NCI-H345 treated with DMSO at 0.1 percent for 48 hours (cell line): Measurements from ENCODE around the gene PDE3A.

Experiments
- DNase-seq: peaks from one replicate; lab custom pipeline; 2025; ENCODE audit not compliant: unreplicated experiment; lab: John Stamatoyannopoulos, UW

Gene PDE3A

DNA sequence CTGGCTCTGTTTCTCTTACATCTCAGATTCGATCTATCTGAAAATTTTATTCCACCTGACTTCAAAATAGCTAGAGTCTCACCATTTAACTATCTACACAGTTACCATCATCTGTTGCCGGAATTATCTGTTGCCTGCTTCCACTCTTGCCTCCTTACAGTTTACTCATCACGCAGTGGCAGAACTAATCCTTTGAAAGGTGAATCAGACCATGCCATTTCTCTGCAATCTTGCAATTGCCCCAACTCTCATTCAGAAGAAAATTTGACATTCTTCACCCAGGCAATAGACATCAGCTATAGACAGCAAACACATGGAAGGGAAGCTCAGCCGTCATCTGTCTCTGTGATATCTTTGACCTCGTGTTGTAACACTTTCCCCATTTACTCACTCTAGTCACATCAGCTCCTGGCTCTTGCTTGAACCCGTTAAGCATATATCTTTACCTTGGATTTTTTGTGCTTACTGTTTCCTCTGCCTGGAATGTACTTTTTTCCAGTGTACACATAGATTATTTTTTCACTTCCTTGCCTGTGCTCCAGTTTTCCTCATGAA lies 85.5 kb downstream of the PDE3A start:
- no peak for DNase-seq

DNA sequence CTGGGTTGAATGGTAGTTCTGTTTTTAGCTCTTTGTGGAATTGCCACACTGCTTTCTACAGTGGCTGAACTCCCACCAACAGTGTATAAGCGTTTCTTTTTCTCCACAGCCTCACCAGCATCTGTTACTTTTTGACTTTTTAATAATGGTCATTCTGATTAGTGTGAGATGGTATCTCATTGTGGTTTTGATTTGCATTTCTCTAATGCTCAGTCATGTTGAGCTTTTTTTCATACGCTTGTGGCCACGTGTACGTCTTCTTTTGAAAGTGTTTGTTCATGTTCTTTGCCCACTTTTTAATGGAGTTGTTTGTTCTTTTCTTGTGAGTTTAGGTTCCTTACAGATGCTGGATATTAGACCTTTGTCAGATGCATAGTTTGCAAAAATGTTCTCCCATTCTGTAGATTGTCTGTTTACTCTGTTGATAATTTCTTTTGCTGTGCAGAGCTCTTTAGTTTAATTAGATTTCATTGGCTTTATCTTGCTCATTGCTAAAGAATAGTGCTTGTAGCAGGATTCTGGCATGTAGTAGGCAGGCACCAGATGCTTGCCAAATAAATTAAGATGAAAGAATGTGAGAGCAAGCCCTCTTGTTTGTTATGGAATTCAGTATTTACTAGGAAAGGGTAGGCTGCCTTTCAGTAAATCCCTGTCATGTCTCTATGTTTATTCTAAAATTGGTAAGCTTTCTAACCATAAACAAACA lies 86.8 kb downstream of the PDE3A start:
- DNase-seq, result no peak

DNA sequence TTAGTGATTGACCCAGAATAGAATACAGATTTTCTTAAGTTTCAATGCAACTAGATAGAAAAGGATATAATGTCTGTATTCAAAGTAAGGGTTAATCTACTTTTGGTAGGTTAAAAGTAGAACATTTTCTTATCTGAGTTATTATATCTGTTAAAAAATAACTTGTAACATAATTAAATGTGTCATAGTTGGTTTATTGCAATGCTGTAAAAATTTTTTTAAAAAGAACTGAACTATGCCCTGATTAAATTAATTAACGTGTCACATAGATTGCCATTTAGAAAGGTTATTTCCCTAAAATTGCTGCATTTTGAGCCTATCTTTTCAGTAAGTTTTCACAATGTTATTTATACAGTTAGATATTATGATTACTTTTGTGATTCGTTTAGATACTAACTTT lies 89.2 kb downstream of the PDE3A start:
- no peak for DNase-seq

DNA sequence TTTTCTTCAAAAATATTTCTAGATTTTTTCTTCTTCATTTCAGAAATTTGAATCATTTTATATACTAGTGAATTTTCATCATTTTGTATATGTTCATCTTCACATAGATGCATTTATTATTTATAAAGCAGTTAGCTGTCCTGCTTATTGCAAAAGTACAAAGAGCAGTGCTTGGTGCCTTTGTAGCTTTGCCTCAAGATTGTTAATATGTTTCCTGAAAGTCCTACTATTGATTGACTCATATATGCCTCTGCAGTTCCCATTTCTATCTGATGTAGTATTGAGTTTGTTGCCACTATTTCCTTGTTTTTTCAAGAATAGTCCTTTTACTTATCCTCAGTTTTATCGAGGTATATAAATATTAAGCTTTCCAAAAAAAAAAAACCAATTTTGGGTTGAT lies 89.7 kb downstream of the PDE3A start:
- DNase-seq, result no peak

DNA sequence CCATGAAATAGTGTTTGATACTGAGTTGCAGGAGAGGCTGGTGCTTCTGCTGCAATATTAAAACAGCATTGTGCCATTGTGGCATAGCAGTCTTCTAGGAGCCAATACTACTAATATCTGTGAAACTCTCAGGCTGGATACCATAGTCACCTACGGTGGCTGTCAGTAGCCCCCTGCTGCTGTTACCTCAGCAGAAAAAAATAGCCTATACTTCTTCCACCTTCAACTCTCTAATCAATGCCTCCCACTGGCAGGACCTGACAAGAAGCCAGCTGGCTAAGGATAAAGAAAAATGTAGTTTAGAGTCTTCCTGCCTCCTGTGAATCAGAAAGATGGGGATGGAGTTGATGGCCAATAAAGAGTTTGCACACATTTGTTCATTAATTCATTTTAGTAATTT lies 91.6 kb downstream of the PDE3A start:
- no peak for DNase-seq

DNA sequence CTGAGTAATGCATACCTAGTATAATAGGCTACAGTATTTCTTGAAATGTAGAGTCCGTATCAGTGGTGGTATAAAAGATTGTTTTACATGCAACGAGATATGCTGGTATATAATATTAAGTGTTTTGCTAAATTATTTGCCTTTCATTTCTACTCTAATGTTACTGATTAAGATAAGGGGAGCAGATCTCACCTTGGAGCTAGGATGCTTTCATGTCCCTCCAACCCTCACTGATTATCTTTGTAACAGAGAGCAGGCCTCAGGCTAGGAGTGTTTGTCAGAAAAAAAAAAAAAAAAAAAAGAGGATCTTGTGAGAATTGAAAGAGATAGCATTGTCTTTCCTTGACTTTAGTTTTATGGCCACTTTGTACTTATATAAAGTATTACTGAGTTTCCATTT lies 92.6 kb downstream of the PDE3A start:
- DNase-seq, result no peak

DNA sequence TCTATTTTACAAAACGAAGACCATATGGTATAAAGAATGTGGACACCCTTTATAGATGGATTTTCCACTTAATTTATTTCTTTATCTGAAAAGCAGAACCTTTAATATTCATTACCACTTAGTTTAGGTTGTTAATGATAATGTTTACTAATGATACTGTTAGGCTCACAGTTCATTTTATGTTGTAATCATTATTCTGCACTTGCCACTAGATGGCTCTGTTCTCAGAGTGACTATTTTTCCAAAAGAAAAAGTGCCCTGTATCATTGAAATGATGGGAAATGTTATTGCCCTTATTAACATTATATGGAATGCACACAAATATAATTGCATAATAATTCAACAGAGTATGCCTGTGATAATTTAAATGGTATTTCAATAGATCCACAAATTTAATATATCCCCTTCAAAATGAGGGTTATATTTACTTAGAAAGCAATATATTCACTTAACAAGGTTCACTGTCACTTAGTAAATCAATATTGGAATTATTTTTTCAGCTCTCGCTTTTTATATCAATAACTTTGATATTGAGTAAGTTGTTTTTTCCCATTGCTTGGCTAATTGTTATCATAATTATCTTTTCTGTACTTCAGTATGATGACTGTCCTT lies 95.7 kb downstream of the PDE3A start:
- DNase-seq, result peak; percentile 3

DNA sequence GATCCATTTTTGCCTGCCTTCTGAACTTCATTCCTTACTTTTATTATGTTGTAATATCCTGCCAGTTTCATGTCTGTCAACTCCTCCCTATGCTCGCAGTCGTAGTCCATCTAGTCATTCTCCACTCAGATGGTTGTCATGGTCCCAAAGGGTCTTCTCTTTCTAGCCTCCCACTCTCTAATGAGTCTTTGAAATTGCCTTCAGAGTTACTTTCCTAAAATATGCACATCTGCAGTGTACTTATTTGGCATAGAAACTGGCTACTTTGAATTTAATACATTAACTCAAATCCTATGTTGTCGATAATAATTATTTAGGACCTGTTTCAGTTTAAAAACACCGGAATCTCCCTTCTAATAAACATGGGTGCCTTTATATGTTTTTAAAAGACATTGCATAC lies 101.0 kb downstream of the PDE3A start:
- DNase-seq, result no peak

DNA sequence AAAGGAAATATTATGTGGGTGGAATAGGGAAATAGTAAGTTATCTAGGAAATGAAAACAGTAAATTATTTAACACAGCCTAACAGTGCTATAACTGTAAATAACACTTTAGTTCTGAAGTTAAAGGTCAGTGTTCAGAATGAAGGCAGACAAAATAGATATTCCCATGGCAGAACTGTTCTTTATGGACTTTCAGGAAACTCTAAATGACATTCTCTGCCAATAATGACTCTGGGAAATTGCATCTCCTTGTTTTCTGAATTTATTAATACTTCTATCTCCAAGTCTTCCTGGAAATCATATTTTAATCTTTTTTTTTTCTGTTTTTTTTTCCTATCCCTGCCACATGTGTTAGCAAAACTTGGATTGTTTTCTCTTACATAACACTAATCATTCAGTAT lies 101.4 kb downstream of the PDE3A start:
- DNase-seq, result no peak

DNA sequence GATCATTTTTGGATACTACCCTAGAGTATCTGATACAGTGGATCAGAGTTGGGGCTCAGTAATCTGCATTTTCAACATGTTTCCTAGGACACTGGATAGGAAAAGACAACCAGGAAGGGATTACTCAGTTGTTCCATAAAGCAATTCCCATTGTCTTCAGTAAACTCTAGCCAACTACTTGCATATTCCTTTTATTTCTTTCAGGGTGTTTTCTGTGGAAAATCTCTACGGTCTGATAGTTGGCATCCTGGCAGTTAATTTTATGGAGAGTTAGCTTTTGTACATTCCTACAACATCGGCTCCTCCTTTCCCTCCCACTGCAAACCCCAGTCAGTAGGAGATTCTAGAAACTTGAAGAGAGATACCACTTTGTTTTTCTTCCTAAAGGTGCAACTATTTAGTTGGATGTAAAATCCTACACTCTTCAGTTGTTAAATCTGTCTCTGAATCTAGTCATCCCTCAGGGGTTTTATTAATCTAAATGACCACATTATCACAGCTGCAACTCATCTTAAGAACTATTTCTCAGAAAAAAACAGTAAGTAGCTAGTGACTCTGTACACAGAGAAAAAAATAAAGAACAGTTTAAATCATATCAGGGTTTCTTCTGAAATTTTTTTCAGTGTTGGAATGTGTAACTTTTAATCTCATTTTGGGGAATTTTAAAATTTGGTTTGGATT lies 103.9 kb downstream of the PDE3A start:
- DNase-seq, result no peak

DNA sequence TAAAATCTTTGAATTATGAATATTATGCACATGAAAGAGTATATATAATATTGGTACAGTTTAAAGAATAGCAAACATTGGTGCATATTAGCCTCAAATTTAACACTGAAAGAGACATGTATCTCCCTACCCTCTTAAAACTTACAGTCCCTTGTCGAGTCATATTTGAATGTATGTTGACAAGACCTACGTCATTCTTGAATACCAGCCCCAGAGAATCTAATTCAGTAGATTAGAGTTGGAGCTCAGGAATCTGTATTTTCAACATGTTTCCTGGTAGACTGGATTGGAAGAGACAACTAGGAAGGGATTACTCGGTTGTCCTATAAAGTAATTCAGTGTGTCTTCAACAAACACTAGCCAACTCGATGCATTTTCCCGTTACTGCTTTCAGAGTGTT lies 104.8 kb downstream of the PDE3A start:
- DNase-seq, result no peak

DNA sequence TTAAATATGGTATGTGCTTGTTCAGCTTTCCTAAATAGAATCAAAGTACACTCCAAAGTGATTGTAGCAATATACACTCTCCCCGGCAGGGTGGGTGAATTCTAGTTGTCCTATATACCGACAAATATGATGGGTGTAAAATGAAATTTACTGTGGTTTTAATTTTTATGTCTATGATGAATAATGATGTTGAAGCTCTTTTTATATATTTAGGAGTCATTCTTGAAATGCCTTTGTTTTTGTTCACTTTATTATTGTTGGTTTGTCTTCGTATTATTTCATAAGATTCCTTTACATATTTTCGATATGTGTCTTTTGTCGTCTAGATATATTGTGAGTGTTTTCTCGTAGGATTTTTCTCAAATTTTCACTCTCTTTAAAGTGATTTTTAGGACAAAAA lies 105.7 kb downstream of the PDE3A start:
- DNase-seq, result no peak

DNA sequence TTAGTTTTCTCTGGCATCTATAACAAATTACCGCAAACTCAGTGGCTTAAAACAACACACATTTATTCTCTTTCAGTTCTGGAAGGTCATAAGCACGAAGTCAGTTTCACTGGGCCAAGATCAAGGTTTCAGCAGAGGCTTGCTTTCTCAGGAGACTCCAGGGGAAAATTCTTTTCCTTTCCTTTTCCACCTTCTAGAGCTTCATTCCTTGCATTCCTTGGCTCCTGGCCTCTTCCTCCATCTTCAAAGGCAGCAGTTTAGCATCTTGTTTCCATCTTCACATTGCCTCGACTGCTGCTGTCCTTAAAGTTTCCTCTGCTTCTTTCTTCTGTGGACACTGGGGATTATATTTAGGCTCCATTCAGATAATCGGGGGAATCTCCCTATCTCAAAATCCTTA lies 106.1 kb downstream of the PDE3A start:
- no peak for DNase-seq

DNA sequence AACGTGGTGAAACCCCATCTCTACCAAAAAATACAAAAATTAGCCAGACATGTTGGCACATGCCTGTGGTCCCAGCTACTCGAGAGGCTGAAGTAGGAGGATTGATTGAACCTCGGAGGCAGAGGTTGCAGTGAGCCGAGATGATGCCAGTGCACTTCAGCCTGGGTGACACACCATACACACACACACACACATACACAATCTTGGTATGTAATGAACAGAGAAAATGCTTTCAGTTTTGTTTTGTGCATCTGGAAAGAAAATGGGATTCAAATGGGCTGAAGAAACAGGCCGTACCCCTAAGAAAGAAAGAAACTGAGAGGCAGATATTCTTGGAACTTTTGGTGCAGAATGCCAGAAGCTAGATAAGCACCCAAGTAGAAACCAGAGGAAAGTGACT lies 107.2 kb downstream of the PDE3A start:
- no peak for DNase-seq

DNA sequence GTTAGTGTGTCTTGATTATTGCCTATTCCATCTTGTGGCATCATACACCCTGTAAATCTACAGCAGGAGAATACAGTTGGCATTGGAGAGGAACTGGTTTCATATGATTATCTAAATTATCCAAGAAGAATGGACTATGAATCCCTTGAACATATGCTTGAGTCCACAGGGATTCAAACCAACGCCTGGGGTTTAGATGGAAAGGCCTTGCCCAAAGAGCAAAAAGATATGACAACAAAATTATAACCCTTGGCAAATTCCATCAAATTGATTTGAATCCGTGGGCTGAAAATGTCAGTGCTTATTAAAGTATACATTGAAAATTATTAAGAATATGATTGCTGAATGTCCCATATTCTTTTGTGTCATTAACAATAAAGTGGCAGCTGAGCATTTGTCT lies 108.2 kb downstream of the PDE3A start:
- no peak for DNase-seq

DNA sequence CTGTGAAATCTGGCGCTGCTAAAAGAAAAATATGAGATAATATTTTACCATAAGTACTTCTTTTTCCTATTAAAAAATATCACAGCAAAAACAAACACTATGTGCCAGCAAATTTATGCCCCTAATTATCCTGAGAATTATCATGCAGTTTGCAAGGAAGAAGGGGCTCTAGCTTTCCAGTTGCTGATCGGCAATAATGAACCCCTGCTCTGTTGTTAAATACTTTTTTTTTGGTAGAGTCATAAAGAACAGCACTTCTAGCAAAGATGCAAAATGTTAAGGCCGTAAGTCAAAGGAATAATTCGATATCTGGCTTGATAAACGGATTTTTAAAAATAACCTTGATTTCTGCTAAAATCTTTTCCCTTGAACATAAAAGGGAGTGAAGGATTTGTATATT lies 108.9 kb downstream of the PDE3A start:
- DNase-seq, result no peak

DNA sequence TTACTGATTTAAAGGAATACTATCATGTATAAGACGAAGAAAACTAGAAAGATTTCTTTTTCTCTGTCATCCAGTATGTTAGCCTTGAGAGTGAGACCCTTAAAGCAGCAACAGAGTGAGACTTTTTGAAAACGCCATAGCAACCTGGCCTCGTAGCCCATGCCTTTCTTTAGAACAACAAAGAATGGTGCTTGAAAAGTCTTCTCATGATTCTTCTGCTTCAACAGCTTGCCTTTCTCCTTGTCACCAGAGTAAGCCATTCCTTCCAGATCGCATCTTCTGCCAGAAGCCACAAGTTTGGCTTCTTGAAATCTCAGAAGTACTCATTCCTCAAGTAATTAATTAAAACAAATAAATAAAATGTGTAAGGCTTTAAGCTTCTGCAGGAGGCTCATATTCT lies 109.3 kb downstream of the PDE3A start:
- no peak for DNase-seq

DNA sequence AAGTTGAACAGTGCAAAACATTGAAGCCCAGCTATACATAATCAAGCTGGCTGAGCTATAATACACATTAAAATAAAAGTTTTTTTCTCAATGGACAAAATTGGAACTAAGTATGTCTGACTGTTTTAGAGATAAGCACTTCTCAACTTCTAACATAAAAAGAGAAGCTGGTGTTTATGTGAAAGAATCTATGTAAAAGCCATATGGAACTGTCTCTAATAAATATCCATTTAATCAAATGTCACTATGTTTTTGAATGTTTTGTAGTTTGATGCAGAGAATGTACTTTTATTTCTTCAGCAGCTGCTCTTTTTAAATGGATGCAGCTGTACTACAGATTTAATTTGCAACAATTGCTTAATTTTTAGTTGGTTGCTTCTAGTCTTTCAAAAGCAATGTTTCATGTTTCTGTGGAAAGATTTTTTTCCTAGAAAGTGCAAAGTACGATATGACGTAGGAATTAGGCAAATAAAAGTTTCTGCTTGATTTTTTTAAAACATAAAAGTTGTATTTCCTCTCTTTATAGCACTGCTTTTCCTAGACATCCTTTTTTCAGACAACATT lies 114.2 kb downstream of the PDE3A start:
- DNase-seq, result no peak

DNA sequence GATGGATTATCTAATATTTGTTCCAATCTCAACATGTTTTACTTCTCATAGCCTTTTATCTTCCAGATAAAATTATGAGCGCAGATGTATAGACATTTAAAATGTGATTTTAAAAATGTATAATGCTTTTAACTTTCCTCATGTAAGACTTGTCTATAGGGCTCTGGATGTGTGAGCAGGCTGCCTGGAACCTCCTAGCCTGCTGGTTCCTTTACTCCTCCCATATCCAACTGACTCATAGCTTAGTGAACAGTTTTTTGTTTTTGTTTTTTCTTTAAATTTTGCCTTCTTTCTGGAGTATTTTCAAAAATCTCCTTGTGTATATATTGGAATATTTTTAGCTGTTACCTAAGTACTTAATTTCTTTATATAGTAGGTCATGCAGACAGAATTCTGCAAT lies 115.4 kb downstream of the PDE3A start:
- DNase-seq, result no peak

DNA sequence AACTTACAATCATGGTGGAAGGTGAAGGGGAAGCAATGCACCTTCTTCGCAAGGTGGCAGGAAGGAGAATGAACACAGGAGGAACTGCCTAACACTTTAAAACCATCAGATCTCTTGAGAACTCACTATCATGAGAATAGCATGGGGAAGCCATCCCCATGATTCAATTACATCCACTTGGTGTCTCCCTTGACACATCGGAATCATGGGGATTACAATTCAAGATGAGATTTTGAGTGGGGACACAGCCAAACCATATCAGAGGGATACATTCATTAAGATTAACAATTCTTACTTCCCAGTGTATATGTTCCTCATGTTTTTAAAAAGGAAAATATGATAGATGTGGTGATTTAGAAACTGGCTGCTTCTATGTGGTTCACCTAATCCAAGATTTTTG lies 117.9 kb downstream of the PDE3A start:
- DNase-seq, result no peak

DNA sequence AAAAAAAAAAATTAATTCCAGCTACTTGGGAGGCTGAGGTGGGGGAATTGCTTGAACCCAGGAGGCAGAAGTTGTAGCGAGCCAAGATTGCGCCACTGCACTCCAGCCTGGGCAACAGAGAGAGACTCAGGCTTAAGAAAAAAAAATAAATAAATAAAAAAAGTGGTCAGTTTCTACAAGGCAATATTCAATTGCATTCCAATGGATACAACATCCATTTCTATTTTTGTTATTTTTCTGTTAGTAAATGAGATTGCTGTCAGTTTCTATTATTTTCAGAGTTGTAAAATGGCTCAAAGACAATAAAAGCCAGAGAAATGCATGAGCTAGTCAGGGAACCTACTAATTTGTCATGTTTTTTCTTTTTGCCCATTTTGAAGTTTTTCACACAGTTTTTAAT lies 119.2 kb downstream of the PDE3A start:
- DNase-seq, result no peak

DNA sequence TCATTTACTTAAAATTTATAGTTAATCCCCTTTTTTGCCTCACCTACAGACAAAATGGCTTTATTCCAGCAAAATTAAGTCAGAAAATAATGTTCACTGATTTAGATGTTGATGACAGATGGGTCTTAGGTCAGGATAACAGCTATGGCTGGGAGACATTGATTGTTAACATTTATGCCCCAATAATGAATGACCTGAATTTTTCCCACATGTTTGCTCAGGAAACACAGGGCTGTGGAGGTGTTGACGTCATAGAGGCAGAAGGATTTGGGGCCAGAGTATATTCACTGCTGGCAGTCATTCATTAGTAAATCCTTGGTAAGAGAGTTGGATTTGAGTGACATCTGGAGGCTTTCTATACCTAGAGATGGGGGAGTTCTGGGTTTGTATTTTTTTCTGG lies 121.3 kb downstream of the PDE3A start:
- no peak for DNase-seq
